Hepatocyte (in vitro differentiated cells): ENCODE measurements around the gene SLC26A11.

Source experiments
- EZH2 ChIP-seq: fragments of 200-600 bp; sonication (generic); IDR thresholded peaks from 2 replicates; pipeline ENCODE4 v1.6.1; 2016; ENCODE audit warnings: antibody characterized with exemption, mild to moderate bottlenecking, borderline replicate concordance
- EZH2phosphoT487 ChIP-seq: fragments of 200-600 bp; sonication (generic); IDR thresholded peaks from one replicate; pipeline ENCODE4 v1.6.1; 2018; ENCODE audit warnings: antibody characterized with exemption, mild to moderate bottlenecking, low read depth, moderate library complexity; ENCODE audit not compliant: unreplicated experiment, severe bottlenecking
- TF ChIP-seq, protein P1 (sequence below): fragments of 200-600 bp; sonication (generic); IDR thresholded peaks from 2 replicates; pipeline ENCODE4 v1.5.1; 2016; ENCODE audit warnings: antibody characterized with exemption, mild to moderate bottlenecking; ENCODE audit not compliant: poor library complexity

DNA sequence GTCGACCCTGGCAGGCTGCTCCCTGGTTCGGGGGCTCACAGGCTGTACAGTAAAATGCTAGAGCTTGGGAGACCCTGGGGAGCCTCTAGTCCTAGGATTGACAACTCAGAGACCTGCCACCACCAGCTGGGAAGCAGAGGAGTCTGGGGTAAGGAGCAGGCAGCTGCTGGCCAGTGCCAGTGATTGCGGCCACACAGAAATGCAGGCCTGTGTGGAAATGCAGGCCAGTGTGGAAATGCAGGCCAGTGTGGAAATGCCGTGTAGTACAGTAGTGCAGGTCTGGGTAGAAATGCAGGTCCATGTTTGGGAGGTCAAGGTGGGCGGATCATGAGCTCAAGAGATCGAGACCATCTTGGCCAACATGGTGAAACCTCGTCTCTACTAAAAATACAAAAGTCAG, 23.6 kb upstream of the SLC26A11 start:
- TF ChIP-seq, protein P1, sequence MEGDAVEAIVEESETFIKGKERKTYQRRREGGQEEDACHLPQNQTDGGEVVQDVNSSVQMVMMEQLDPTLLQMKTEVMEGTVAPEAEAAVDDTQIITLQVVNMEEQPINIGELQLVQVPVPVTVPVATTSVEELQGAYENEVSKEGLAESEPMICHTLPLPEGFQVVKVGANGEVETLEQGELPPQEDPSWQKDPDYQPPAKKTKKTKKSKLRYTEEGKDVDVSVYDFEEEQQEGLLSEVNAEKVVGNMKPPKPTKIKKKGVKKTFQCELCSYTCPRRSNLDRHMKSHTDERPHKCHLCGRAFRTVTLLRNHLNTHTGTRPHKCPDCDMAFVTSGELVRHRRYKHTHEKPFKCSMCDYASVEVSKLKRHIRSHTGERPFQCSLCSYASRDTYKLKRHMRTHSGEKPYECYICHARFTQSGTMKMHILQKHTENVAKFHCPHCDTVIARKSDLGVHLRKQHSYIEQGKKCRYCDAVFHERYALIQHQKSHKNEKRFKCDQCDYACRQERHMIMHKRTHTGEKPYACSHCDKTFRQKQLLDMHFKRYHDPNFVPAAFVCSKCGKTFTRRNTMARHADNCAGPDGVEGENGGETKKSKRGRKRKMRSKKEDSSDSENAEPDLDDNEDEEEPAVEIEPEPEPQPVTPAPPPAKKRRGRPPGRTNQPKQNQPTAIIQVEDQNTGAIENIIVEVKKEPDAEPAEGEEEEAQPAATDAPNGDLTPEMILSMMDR = no peak
- TF ChIP-seq EZH2 = no peak
- no peak for TF ChIP-seq EZH2phosphoT487
